Dermis blood vessel endothelial cell (primary cell): ENCODE data around the gene TSSK1B. TPM values are rescaled to one million over a fixed set of nuclear protein-coding genes. Genes with fewer than 3 reads are reported as not detected.

Experiments
- DNase-seq: peaks from one replicate; pipeline ENCODE4 v3.0.0; 2010
- total RNA-seq: library from RNA; depleted of rRNA; stranded (reverse); fragments of >200 nt; gene quantifications from 2 replicates; pipeline ENCODE4 v1.2.3, GENCODE V29; 2014

Gene TSSK1B
- total RNA-seq, 1 donor from 2014 or later: not detected

GRCh38 chr5:113397046-113397445 is 37.7 kb downstream of the TSSK1B start:
- no peak for DNase-seq

DNA sequence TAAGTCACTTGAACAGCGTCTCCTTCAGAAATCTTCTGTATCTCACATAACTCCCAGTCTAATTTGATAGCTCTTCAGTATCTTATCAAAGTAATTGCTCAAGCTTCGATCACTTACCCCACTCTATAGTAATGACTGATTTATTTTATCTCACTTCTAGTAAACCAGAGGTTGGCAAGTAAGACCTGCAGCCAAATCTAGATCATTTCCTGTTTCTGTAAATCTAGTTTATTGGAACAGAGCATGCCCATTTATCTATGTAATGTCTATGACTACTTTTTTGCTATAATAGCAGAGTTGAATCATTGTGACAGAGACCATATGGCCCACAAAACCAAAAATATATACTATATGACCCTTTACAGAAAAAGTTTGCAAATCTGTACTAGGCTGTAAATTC is 40.1 kb downstream of the TSSK1B start:
- DNase-seq: no peak

GRCh38 chr5:113390224-113390623 is 44.6 kb downstream of the TSSK1B start:
- no peak for DNase-seq

DNA sequence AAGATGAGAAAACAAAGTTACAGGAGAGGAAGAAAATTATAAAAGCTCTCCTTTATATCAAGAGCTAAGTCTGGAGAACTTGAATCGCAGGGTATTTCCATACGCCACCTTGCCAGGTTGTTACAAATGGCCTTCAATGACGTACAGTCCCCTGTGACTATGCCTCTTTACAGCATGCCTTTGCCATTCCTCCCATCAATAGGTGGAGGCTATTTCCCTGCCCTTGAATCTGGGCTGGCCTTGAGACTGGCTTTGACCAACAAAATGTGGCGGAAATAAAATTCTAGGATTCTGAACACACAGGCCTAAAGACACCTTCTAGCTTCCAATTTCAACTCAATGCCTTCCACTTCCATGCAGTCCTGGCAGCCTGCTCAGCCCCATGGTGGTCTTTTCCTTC is 45.7 kb downstream of the TSSK1B start:
- DNase-seq: no peak

GRCh38 chr5:113387844-113388243 is 46.9 kb downstream of the TSSK1B start:
- DNase-seq: no peak

DNA sequence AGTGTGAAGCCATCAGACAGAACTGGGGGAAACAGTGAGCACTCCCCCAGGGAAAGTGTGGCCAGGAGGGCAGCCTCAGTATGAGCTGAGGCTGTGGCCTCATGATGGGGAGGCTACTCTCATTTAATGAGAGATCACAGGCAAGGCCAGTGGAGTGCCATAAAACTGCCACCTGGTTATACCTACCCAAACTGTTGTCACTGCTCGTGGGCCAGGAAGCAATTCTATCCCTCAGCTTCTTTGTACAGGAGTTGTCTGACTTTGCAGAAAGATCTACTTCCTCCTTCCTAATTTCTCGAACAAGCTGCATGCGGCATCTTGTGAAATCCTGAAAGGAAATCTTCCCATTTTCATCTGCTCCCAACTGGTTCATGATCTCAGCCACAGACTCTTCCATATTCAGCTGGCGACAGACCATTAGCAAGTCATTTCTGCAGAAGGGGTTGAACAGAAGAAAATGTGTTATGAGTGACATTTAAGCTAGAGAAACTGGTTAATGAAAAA is 50.0 kb downstream of the TSSK1B start:
- no peak for DNase-seq

DNA sequence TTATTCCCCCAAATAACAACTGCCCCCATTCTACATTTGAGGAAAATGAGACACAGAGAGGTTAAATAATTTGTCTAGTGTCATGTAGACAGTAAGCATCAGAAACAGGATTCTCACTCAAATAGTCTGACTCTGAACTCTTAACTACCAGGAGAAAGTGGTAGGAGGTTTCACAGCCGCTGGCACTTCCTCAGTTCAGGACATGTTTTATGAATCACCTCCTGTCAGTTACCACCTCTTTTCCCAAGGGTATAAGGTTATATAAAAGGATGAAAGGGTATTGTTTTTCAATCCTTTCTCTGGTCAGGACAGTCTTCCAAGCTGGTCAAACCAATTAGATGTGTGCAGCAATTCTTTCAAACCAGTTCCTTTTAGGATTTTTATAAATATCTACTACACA is 52.1 kb downstream of the TSSK1B start:
- peak; percentile 72 for DNase-seq

Other genes with a start within 250 kb of the TSSK1B start
- 35.5 and 37.1 TPM in 2 replicates for gene MCC, start 53.5 kb upstream of the TSSK1B start, total RNA-seq
- 49.2 and 53.6 TPM in 2 replicates for gene YTHDC2, start 78.7 kb upstream of the TSSK1B start, total RNA-seq